Measurements from ENCODE around the gene ZCCHC13.
"Not testable (repeated sequence)": the region's sequence is repeated elsewhere in the genome, so short reads cannot be mapped to it uniquely, and the experiment has no call there.

ZCCHC13 gene

GRCh38 chrX:74304016-74304415 is at the start of gene ZCCHC13:
Gene ZCCHC13, plus strand, starts transcription at chrX:74304180. Its CDS starts 87 bp downstream, at chrX:74304267.
- Mint-ChIP-seq H3K27me3 (no peaks in the 10 kb centered on the region), H3K4me1 (no peaks in the 10 kb centered on the region), H3K9me3 (no peaks in the 10 kb centered on the region), H3K36me3 (no peaks in the 10 kb centered on the region), H3K27ac (no peak within 1 kb of the TSS), H3K4me3 (no peak within 1 kb of the TSS)

- not testable (repeated sequence) for H3K4me1 Mint-ChIP-seq, H3K9me3 Mint-ChIP-seq, H3K27ac Mint-ChIP-seq, H3K27me3 Mint-ChIP-seq, H3K4me3 Mint-ChIP-seq
- peaks cover 13% of the 10 kb centered on the region for H3K36me3 Mint-ChIP-seq
These were observed 45.9 kb upstream of the ZCCHC13 start for GRCh38 chrX:74258111-74258510.

- Mint-ChIP-seq H3K4me1 (no peaks in the 10 kb centered on the region), H3K4me3 (no peak overlapping the region), H3K9me3 (no peaks in the 10 kb centered on the region), H3K27ac (peak overlapping the region; percentile 4), H3K27me3 (no peaks in the 10 kb centered on the region), H3K36me3 (peaks cover 13% of the 10 kb centered on the region)
These were observed 44.0 kb upstream of the ZCCHC13 start for GRCh38 chrX:74259885-74260491.

GRCh38 chrX:74262452-74263209 is 41.3 kb upstream of the ZCCHC13 start:
- Mint-ChIP-seq H3K27ac (no peak overlapping the region), H3K36me3 (peaks cover 11% of the 10 kb centered on the region), H3K4me3 (no peak overlapping the region), H3K4me1 (no peaks in the 10 kb centered on the region), H3K27me3 (no peaks in the 10 kb centered on the region), H3K9me3 (no peaks in the 10 kb centered on the region)

- H3K27me3 Mint-ChIP-seq: no peaks in the 10 kb centered on the region
- no peak overlapping the region for H3K27ac Mint-ChIP-seq
- H3K9me3 Mint-ChIP-seq: no peaks in the 10 kb centered on the region
- peaks cover 17% of the 10 kb centered on the region for H3K4me1 Mint-ChIP-seq
- H3K36me3 Mint-ChIP-seq: peaks cover 14% of the 10 kb centered on the region
- no peak overlapping the region for H3K4me3 Mint-ChIP-seq
These were observed 33.6 kb upstream of the ZCCHC13 start for GRCh38 chrX:74270393-74270792.

GRCh38 chrX:74272230-74272629 is 31.8 kb upstream of the ZCCHC13 start:
- no peak overlapping the region for H3K27ac Mint-ChIP-seq
- no peaks in the 10 kb centered on the region for H3K9me3 Mint-ChIP-seq
- H3K4me3 Mint-ChIP-seq: no peak overlapping the region
- peaks cover 17% of the 10 kb centered on the region for H3K4me1 Mint-ChIP-seq
- H3K27me3 Mint-ChIP-seq: no peaks in the 10 kb centered on the region
- peaks cover 15% of the 10 kb centered on the region for H3K36me3 Mint-ChIP-seq

- no peaks in the 10 kb centered on the region for H3K9me3 Mint-ChIP-seq
- H3K27me3 Mint-ChIP-seq: no peaks in the 10 kb centered on the region
- no peak overlapping the region for H3K4me3 Mint-ChIP-seq
- no peak overlapping the region for H3K27ac Mint-ChIP-seq
- H3K36me3 Mint-ChIP-seq: peaks cover 15% of the 10 kb centered on the region
- H3K4me1 Mint-ChIP-seq: peaks cover 12% of the 10 kb centered on the region
These were observed 29.5 kb upstream of the ZCCHC13 start for GRCh38 chrX:74274516-74274915.

- Mint-ChIP-seq H3K36me3 (peaks cover 9% of the 10 kb centered on the region), H3K27ac (no peak overlapping the region), H3K9me3 (no peaks in the 10 kb centered on the region), H3K4me3 (no peak overlapping the region), H3K27me3 (no peaks in the 10 kb centered on the region), H3K4me1 (no peaks in the 10 kb centered on the region)
These were observed 26.7 kb upstream of the ZCCHC13 start for GRCh38 chrX:74277320-74277719.

- H3K27me3 Mint-ChIP-seq: no peaks in the 10 kb centered on the region
- no peak overlapping the region for H3K27ac Mint-ChIP-seq
- peaks cover 9% of the 10 kb centered on the region for H3K36me3 Mint-ChIP-seq
- H3K4me1 Mint-ChIP-seq: no peaks in the 10 kb centered on the region
- H3K9me3 Mint-ChIP-seq: no peaks in the 10 kb centered on the region
- H3K4me3 Mint-ChIP-seq: no peak overlapping the region
These were observed 26.1 kb upstream of the ZCCHC13 start for GRCh38 chrX:74277846-74278245.

GRCh38 chrX:74280759-74281158 is 23.2 kb upstream of the ZCCHC13 start:
- no peaks in the 10 kb centered on the region for H3K9me3 Mint-ChIP-seq
- no peaks in the 10 kb centered on the region for H3K27me3 Mint-ChIP-seq
- no peak overlapping the region for H3K27ac Mint-ChIP-seq
- no peak overlapping the region for H3K4me3 Mint-ChIP-seq
- peaks cover 6% of the 10 kb centered on the region for H3K36me3 Mint-ChIP-seq
- peaks cover 9% of the 10 kb centered on the region for H3K4me1 Mint-ChIP-seq

GRCh38 chrX:74284391-74284952 is 19.5 kb upstream of the ZCCHC13 start:
- Mint-ChIP-seq H3K27me3 (no peaks in the 10 kb centered on the region), H3K4me3 (no peak overlapping the region), H3K27ac (no peak overlapping the region), H3K36me3 (peaks cover 6% of the 10 kb centered on the region), H3K9me3 (no peaks in the 10 kb centered on the region), H3K4me1 (peaks cover 37% of the 10 kb centered on the region)

GRCh38 chrX:74286950-74287740 is 16.8 kb upstream of the ZCCHC13 start:
- H3K4me3 Mint-ChIP-seq: no peak overlapping the region
- H3K27me3 Mint-ChIP-seq: no peaks in the 10 kb centered on the region
- peaks cover 37% of the 10 kb centered on the region for H3K4me1 Mint-ChIP-seq
- H3K36me3 Mint-ChIP-seq: peaks cover 4% of the 10 kb centered on the region
- no peaks in the 10 kb centered on the region for H3K9me3 Mint-ChIP-seq
- no peak overlapping the region for H3K27ac Mint-ChIP-seq

GRCh38 chrX:74291577-74291963 is 12.4 kb upstream of the ZCCHC13 start:
- H3K27ac Mint-ChIP-seq: peak overlapping the region; percentile 99
- no peaks in the 10 kb centered on the region for H3K9me3 Mint-ChIP-seq
- peaks cover 29% of the 10 kb centered on the region for H3K4me1 Mint-ChIP-seq
- peaks cover 2% of the 10 kb centered on the region for H3K36me3 Mint-ChIP-seq
- no peaks in the 10 kb centered on the region for H3K27me3 Mint-ChIP-seq
- H3K4me3 Mint-ChIP-seq: peak overlapping the region; percentile 97

- Mint-ChIP-seq H3K27me3 (no peaks in the 10 kb centered on the region), H3K4me3 (peak overlapping the region; percentile 97), H3K36me3 (peaks cover 2% of the 10 kb centered on the region), H3K4me1 (peaks cover 26% of the 10 kb centered on the region), H3K27ac (peak overlapping the region; percentile 99), H3K9me3 (no peaks in the 10 kb centered on the region)
These were observed 11.8 kb upstream of the ZCCHC13 start for GRCh38 chrX:74291964-74292807.

- Mint-ChIP-seq H3K9me3 (no peaks in the 10 kb centered on the region), H3K4me3 (peak overlapping the region; percentile 97), H3K4me1 (peaks cover 22% of the 10 kb centered on the region), H3K27ac (peak overlapping the region; percentile 99), H3K27me3 (no peaks in the 10 kb centered on the region), H3K36me3 (peaks cover 2% of the 10 kb centered on the region)
These were observed 11.2 kb upstream of the ZCCHC13 start for GRCh38 chrX:74292808-74293123.

Measured in activated naive CD4-positive, alpha-beta T cell treated with anti-CD3 and anti-CD28 coated beads, Interleukin-2, amount 50 U/mL, for 24 hours (primary cell).